NCI-H82 treated with DMSO at 0.1 percent for 48 hours (cell line): Measurements from ENCODE around the gene ACTR8.
"Not testable (repeated sequence)": the region's sequence is repeated elsewhere in the genome, so short reads cannot be mapped to it uniquely, and the experiment has no call there.

Experiments
- DNase-seq: peaks from one replicate; lab custom pipeline; 2025; ENCODE audit not compliant: unreplicated experiment; lab: John Stamatoyannopoulos, UW

The ACTR8 gene

GRCh38 chr3:53881691-53882593, at the start of gene ACTR8:
ACTR8 (minus strand) TSS chr3:53882152; CDS start chr3:53882101, 51 bp downstream.
- peak; percentile 58 for DNase-seq

DNA sequence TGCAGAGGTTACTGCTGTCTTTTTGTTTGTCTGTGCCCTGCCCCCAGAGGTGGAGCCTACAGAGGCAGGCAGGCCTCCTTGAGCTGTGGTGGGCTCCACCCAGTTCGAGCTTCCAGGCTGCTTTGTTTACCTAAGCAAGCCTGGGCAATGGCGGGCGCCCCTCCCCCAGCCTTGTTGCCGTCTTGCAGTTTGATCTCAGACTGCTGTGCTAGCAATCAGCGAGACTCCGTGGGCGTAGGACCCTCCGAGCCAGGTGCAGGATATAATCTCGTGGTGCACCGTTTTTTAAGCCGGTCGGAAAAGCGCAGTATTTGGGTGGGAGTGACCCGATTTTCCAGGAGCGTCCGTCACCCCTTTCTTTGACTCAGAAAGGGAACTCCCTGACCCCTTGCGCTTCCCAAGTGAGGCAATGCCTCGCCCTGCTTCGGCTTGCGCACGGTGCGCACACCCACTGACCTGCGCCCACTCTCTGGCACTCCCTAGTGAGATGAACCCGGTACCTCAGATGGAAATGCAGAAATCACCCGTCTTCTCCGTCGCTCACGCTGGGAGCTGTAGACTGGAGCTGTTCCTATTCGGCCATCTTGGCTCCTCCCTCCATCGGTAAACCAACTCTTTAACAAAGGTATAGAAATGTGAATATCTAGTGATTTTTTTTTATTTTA, 45.4 kb upstream of the ACTR8 start:
- DNase-seq = not testable (repeated sequence)

DNA sequence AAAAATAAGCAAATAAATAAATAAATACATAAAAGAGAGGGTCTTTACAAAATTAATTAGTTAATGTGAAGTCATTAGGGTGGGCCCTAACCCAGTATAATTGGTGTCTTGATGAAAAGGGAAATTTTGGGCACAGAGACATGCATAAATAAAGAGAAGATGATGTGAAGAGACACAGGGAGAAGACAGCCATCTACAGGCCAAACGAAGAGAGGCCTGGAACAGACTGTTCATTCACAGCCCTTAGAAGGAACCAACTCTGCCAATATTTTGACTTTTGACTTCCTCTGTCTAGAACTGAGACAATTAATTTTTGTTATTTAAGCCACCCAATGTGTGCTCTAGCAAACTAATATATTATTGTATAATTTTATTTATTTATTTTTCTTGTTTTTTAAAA, 39.3 kb upstream of the ACTR8 start:
- DNase-seq = no peak

DNA sequence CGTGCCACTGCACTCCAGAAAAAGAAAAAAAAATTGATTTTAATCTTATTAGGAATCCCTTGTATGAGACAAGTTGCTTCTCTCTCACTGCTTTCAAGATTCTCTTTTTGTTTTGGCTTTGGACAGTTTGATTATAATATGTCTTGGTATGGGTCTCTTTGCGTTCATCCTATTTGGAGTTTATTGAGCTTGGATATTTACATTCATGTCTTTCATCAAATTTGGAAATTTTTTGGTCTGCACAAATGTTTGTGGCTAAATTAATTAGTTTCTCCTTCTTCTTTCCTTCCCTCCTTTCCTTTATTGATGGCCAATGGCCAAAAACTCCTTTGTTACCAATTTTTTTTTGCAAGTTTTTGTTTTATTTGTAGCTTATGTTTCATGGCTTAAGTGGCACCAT, 37.8 kb upstream of the ACTR8 start:
- no peak for DNase-seq

GRCh38 chr3:53913401-53913800, 31.4 kb upstream of the ACTR8 start:
- DNase-seq = no peak

- no peak for DNase-seq
These were observed 20.8 kb upstream of the ACTR8 start for GRCh38 chr3:53902711-53903110.

- DNase-seq = no peak
These were observed 20.1 kb upstream of the ACTR8 start for GRCh38 chr3:53902067-53902466.

- no peak for DNase-seq
These were observed 18.8 kb upstream of the ACTR8 start for GRCh38 chr3:53900666-53901331.

- no peak for DNase-seq
These were observed 17.8 kb upstream of the ACTR8 start for GRCh38 chr3:53899750-53900149.

- DNase-seq = no peak
These were observed 10.3 kb upstream of the ACTR8 start for GRCh38 chr3:53892286-53892637.

GRCh38 chr3:53891497-53892285, 9.7 kb upstream of the ACTR8 start, which contains the start of gene SELENOK:
SELENOK (minus strand) TSS chr3:53891859.
- DNase-seq = peak; percentile 94

- no peak for DNase-seq
These were observed 8.9 kb upstream of the ACTR8 start for GRCh38 chr3:53890726-53891475.

DNA sequence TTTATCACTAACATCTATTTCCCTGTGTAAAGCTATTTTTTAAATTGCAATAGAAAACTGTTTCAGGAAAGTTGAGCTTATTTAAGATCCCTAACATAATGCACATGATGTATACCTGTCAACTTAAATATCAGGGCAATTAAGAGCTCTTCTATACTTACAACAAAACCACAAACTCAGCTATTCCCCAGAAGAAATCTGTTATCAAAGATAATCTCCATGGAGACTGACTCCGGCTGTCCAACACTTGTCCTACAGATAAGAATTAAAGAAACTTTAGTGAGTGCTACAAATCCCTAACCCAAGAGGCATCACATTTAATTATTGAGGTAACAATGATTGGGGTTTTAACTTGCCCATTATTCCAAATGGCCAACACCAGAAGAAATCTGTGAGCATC, 6.3 kb upstream of the ACTR8 start:
- no peak for DNase-seq

DNA sequence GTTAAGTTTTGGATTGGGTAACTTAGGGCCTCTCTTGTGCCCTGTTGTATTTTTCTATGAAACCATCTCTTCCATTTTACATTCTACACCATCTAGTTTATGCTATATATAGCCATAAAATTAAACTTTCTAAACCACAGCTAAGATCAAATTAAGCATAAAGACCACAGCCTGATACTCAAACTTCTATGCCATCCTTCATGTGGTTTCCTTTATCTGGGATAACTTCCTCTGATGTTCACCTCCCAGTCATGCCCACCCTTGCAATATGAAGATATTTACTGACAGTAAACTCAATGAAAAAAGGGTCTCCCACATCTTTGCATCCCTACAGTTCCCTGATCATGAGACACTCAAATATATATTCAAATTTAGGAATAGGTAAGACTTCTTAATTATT, 5.5 kb upstream of the ACTR8 start:
- DNase-seq = no peak

DNA sequence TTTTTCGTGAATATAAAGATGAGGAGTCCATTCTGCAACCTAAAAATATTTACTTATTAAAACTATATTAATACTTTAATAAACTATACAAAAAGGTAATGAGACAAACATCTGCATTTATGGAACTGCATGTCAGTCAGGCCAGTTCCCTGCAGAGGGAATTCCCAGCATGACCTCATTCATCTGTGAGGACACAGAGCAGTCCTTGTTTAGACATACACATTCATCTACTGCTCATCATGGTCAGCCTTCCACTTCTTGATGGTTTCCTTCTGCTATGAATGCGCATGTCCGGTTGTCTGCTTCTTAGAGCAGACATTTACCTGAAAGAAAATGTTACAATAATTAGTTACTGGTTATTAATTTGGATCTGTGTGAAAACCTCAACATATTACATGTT, 3.3 kb upstream of the ACTR8 start:
- DNase-seq = no peak

DNA sequence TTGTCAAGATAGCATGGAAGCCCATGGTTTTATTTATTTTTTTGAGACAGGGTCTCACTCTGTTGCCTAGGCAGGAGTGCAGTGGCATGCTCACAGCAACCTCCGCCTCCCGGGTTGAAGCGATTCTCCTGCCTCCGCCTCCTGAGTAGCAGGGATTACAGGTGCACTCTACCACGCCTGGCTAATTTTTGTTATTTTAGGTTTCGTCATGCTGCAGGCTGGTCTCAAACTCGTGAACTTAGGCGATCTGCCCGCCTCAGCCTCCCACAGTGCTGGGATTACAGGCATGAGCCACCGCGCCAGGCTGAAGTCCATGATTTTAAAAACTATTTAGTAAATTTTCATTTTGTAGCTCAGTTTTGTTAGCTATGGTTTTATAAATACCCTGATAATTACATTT, 2.7 kb upstream of the ACTR8 start:
- DNase-seq = no peak

GRCh38 chr3:53883008-53883407, 1.1 kb upstream of the ACTR8 start:
- DNase-seq = no peak

GRCh38 chr3:53880396-53881345, 1.3 kb downstream of the ACTR8 start:
- no peak for DNase-seq
